Measurements from ENCODE around the gene CCDC69.
"Not testable (repeated sequence)": the region's sequence is repeated elsewhere in the genome, so short reads cannot be mapped to it uniquely, and the experiment has no call there.

CCDC69 gene

DNA sequence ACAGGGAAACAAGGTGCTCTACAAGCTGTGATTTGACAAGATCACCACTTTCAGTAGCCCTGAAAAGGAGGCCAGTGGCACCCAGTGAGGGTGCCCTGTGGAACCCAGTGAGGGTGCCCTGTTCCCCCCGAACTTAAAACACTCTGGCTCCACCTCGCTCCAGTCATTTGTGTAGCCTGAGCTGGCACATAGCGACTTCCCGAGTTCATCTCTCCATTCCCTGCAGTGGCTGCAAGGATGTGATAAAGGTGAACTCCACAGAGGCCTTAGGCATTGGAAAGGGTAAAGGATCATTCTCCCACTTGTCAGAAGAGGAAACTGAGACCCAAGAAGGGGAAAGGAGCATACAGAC is 44.4 kb downstream of the CCDC69 start:
- Histone ChIP-seq H3K79me1 (ENCODE audit: low read length) (no peaks in the 10 kb centered on the region), H3K9me3 (ENCODE audit: insufficient read depth, low read depth, low read length) (no peaks in the 10 kb centered on the region), H4K8ac (ENCODE audit: low read depth, low read length) (no peak overlapping the region), H2AK5ac (ENCODE audit: low read length) (no peak overlapping the region), H3K4me2 (ENCODE audit: low read length) (no peak overlapping the region), H4K12ac (ENCODE audit: low read depth, low read length) (no peak overlapping the region), H3K79me2 (ENCODE audit: control insufficient read depth, insufficient read depth, low read length, poor library complexity) (no peaks in the 10 kb centered on the region), H3K4me3 (ENCODE audit: low read depth, low read length) (no peak overlapping the region), H3K23ac (ENCODE audit: low read length) (no peak overlapping the region), H2BK120ac (ENCODE audit: insufficient read depth, low read length, poor library complexity) (no peak overlapping the region), H3K9ac (ENCODE audit: low read length) (no peak overlapping the region), H3K27me3 (ENCODE audit: insufficient read depth, low read length) (no peaks in the 10 kb centered on the region), H3K14ac (ENCODE audit: low read length) (no peak overlapping the region), H2BK12ac (ENCODE audit: low read length) (no peak overlapping the region), H3K27ac (ENCODE audit: low read depth, low read length) (no peak overlapping the region), H3K36me3 (ENCODE audit: control insufficient read depth in 1 of 2, insufficient read depth in 2 of 2, low read length in 2 of 2) (no peaks in the 10 kb centered on the region), H3K18ac (ENCODE audit: low read length) (no peak overlapping the region), H4K91ac (ENCODE audit: low read depth, low read length) (no peak overlapping the region), H3K4me1 (ENCODE audit: control insufficient read depth in 1 of 2, insufficient read depth in 2 of 2, low read length in 2 of 2) (no peaks in the 10 kb centered on the region), H3K4ac (ENCODE audit: low read depth, low read length) (no peak overlapping the region), H2BK5ac (ENCODE audit: low read depth, low read length, poor library complexity) (no peak overlapping the region), H2AFZ (ENCODE audit: insufficient read depth, low read length, poor library complexity) (no peak overlapping the region)
- no peak for DNase-seq
- no CpG with 5 or more reads among the region's 4 CpGs for WGBS (ENCODE audit: extremely low coverage, insufficient coverage, insufficient read length)

DNA sequence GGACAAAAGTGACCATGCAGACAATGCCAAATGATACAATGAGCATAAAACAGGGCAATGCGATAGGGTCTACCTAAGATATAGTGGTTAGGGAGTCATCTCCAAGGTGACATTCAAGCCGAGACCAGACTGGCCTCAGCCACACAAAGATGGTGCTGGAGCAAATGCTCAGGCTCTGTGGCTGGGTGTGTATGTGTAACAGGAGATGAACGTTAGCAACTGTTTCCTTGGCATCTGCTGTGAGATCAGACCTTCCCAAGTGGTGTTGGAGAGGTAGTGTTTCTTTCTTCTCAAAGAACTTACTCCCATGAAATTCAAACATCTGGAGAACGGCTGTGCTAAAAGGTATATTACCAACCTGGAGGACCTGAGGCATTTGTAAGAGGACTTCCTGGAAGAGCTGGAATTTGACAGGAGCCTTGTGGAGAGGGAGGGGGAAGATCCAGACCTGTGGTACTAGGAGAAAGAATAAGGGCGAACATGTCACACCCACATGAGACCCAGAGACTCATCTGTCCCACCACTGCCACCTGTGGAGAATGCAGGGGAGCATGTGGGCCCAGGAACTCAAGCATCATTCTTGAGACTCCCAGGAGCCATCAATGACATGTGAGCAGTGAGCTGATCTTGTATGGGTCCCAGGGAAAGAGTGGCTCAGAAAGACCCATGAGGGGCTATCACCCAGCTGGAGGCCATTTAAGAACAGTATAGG is 45.0 kb downstream of the CCDC69 start:
- Histone ChIP-seq H4K8ac (ENCODE audit: low read depth, low read length) (no peak overlapping the region), H2AFZ (ENCODE audit: insufficient read depth, low read length, poor library complexity) (no peak overlapping the region), H3K23ac (ENCODE audit: low read length) (no peak overlapping the region), H2BK120ac (ENCODE audit: insufficient read depth, low read length, poor library complexity) (no peak overlapping the region), H4K12ac (ENCODE audit: low read depth, low read length) (no peak overlapping the region), H2BK12ac (ENCODE audit: low read length) (no peak overlapping the region), H2AK5ac (ENCODE audit: low read length) (no peak overlapping the region), H2BK5ac (ENCODE audit: low read depth, low read length, poor library complexity) (no peak overlapping the region), H3K79me2 (ENCODE audit: control insufficient read depth, insufficient read depth, low read length, poor library complexity) (no peaks in the 10 kb centered on the region), H3K9ac (ENCODE audit: low read length) (no peak overlapping the region), H4K91ac (ENCODE audit: low read depth, low read length) (no peak overlapping the region), H3K36me3 (ENCODE audit: control insufficient read depth in 1 of 2, insufficient read depth in 2 of 2, low read length in 2 of 2) (no peaks in the 10 kb centered on the region), H3K27ac (ENCODE audit: low read depth, low read length) (no peak overlapping the region), H3K9me3 (ENCODE audit: insufficient read depth, low read depth, low read length) (peaks cover 1% of the 10 kb centered on the region), H3K4me2 (ENCODE audit: low read length) (no peak overlapping the region), H3K79me1 (ENCODE audit: low read length) (no peaks in the 10 kb centered on the region), H3K14ac (ENCODE audit: low read length) (no peak overlapping the region), H3K4me1 (ENCODE audit: control insufficient read depth in 1 of 2, insufficient read depth in 2 of 2, low read length in 2 of 2) (no peaks in the 10 kb centered on the region), H3K4me3 (ENCODE audit: low read depth, low read length) (no peak overlapping the region), H3K27me3 (ENCODE audit: insufficient read depth, low read length) (no peaks in the 10 kb centered on the region), H3K18ac (ENCODE audit: low read length) (no peak overlapping the region), H3K4ac (ENCODE audit: low read depth, low read length) (no peak overlapping the region)
- no CpG with 5 or more reads among the region's 5 CpGs for WGBS (ENCODE audit: extremely low coverage, insufficient coverage, insufficient read length)
- DNase-seq: no peak

GRCh38 chr5:151178372-151178771 is 45.5 kb downstream of the CCDC69 start:
- no CpG with 5 or more reads among the region's 1 CpG for WGBS (ENCODE audit: extremely low coverage, insufficient coverage, insufficient read length)
- H3K36me3 ChIP-seq (ENCODE audit: control insufficient read depth in 1 of 2, insufficient read depth in 2 of 2, low read length in 2 of 2): no peaks in the 10 kb centered on the region
- no peak overlapping the region for H2BK12ac ChIP-seq (ENCODE audit: low read length)
- H3K27me3 ChIP-seq (ENCODE audit: insufficient read depth, low read length): no peaks in the 10 kb centered on the region
- H3K9ac ChIP-seq (ENCODE audit: low read length): no peak overlapping the region
- H3K4me1 ChIP-seq (ENCODE audit: control insufficient read depth in 1 of 2, insufficient read depth in 2 of 2, low read length in 2 of 2): no peaks in the 10 kb centered on the region
- H3K79me2 ChIP-seq (ENCODE audit: control insufficient read depth, insufficient read depth, low read length, poor library complexity): no peaks in the 10 kb centered on the region
- no peak overlapping the region for H2BK5ac ChIP-seq (ENCODE audit: low read depth, low read length, poor library complexity)
- no peak overlapping the region for H3K23ac ChIP-seq (ENCODE audit: low read length)
- no peak for DNase-seq
- H3K9me3 ChIP-seq (ENCODE audit: insufficient read depth, low read depth, low read length): peaks cover 1% of the 10 kb centered on the region
- no peak overlapping the region for H2AK5ac ChIP-seq (ENCODE audit: low read length)
- H4K8ac ChIP-seq (ENCODE audit: low read depth, low read length): no peak overlapping the region
- H3K14ac ChIP-seq (ENCODE audit: low read length): no peak overlapping the region
- no peak overlapping the region for H3K4me3 ChIP-seq (ENCODE audit: low read depth, low read length)
- H4K91ac ChIP-seq (ENCODE audit: low read depth, low read length): no peak overlapping the region
- no peak overlapping the region for H3K4me2 ChIP-seq (ENCODE audit: low read length)
- H2AFZ ChIP-seq (ENCODE audit: insufficient read depth, low read length, poor library complexity): no peak overlapping the region
- H3K27ac ChIP-seq (ENCODE audit: low read depth, low read length): no peak overlapping the region
- no peaks in the 10 kb centered on the region for H3K79me1 ChIP-seq (ENCODE audit: low read length)
- no peak overlapping the region for H3K18ac ChIP-seq (ENCODE audit: low read length)
- no peak overlapping the region for H3K4ac ChIP-seq (ENCODE audit: low read depth, low read length)
- no peak overlapping the region for H2BK120ac ChIP-seq (ENCODE audit: insufficient read depth, low read length, poor library complexity)
- H4K12ac ChIP-seq (ENCODE audit: low read depth, low read length): no peak overlapping the region

DNA sequence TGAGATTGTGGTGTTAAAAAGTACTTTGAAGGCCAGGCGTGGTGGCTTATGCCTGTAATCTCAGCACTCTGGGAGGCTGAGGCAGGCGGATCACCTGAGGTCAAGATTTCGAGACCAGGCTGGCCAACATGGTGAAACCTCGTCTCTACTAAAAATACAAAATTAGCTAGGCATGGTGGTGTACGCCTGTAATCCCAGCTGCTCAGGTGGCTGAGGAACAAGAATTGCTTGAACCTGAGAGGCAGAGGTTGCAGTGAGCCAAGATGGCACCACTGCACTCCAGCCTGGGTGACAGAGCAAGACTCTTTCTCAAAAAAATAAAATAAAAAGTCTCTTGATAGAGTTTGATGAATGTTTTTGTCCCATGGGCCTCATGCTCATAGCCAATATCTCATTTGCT is 47.6 kb downstream of the CCDC69 start:
- not testable (repeated sequence) for H3K27ac ChIP-seq (ENCODE audit: low read depth, low read length); H3K4me2 ChIP-seq (ENCODE audit: low read length); H4K12ac ChIP-seq (ENCODE audit: low read depth, low read length); H3K79me2 ChIP-seq (ENCODE audit: control insufficient read depth, insufficient read depth, low read length, poor library complexity); H2BK120ac ChIP-seq (ENCODE audit: insufficient read depth, low read length, poor library complexity); H3K4me1 ChIP-seq (ENCODE audit: control insufficient read depth in 1 of 2, insufficient read depth in 2 of 2, low read length in 2 of 2); H3K14ac ChIP-seq (ENCODE audit: low read length); H3K23ac ChIP-seq (ENCODE audit: low read length); H2AK5ac ChIP-seq (ENCODE audit: low read length); H2AFZ ChIP-seq (ENCODE audit: insufficient read depth, low read length, poor library complexity); H2BK5ac ChIP-seq (ENCODE audit: low read depth, low read length, poor library complexity); H3K36me3 ChIP-seq (ENCODE audit: control insufficient read depth in 1 of 2, insufficient read depth in 2 of 2, low read length in 2 of 2); H2BK12ac ChIP-seq (ENCODE audit: low read length); H3K4me3 ChIP-seq (ENCODE audit: low read depth, low read length); H3K9ac ChIP-seq (ENCODE audit: low read length); H3K9me3 ChIP-seq (ENCODE audit: insufficient read depth, low read depth, low read length); H3K4ac ChIP-seq (ENCODE audit: low read depth, low read length); H4K8ac ChIP-seq (ENCODE audit: low read depth, low read length); DNase-seq; H3K79me1 ChIP-seq (ENCODE audit: low read length); H3K18ac ChIP-seq (ENCODE audit: low read length); H3K27me3 ChIP-seq (ENCODE audit: insufficient read depth, low read length); H4K91ac ChIP-seq (ENCODE audit: low read depth, low read length)
- WGBS (ENCODE audit: extremely low coverage, insufficient coverage, insufficient read length): no CpG with 5 or more reads among the region's 5 CpGs

Data from trophoblast cell (in vitro differentiated cells and primary cell).